ENCODE data around the gene CYP2U1. TPM values are rescaled to one million over a fixed set of nuclear protein-coding genes. Genes with fewer than 3 reads are reported as not detected.
A peak's percentile ranks its signal among the peaks of the same experiment; 100 is the strongest.

The CYP2U1 gene
- total and polyA plus RNA-seq, 12 donors, result 3.2 to 10.2 (median 6.5) TPM

DNA sequence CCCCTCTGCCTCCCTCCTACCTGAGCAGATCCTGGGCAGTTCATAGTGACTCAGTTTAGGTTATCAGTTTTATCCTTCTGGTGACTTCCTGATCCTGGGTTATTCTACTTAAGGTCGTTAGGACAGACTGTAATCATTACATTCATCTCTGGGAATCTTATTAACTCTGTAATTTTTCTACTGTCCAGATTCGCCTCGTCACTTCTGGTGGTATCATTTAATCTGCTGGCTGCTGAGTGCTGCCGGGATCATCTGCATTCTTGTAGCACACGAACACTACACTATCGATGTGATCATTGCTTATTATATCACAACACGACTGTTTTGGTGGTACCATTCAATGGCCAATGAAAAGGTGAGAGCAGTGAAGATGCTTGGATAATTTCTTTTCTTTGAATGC, 23.0 kb upstream of the CYP2U1 start:
- H3K4me1 ChIP-seq, result peaks cover 0 to 4% (median 0%) of the 10 kb centered on the region in 9 donors
- ATAC-seq (no peak), DNase-seq (no peak)
- H3K4me3 ChIP-seq, result no peak overlapping the region
- intact Hi-C loops (cut with DNase I), result loop anchor here in 2 of 10 donors (5.0 kb wide), 1 partner anchor 86 kb away; the partner anchor contains the start of gene SGMS2 (in 2 of the 2)
- peaks cover 0 to 49% (median 5%) of the 10 kb centered on the region in 9 donors for H3K36me3 ChIP-seq
- no peaks in the 10 kb centered on the region for H3K9me3 ChIP-seq
- TF ChIP-seq, protein P1, sequence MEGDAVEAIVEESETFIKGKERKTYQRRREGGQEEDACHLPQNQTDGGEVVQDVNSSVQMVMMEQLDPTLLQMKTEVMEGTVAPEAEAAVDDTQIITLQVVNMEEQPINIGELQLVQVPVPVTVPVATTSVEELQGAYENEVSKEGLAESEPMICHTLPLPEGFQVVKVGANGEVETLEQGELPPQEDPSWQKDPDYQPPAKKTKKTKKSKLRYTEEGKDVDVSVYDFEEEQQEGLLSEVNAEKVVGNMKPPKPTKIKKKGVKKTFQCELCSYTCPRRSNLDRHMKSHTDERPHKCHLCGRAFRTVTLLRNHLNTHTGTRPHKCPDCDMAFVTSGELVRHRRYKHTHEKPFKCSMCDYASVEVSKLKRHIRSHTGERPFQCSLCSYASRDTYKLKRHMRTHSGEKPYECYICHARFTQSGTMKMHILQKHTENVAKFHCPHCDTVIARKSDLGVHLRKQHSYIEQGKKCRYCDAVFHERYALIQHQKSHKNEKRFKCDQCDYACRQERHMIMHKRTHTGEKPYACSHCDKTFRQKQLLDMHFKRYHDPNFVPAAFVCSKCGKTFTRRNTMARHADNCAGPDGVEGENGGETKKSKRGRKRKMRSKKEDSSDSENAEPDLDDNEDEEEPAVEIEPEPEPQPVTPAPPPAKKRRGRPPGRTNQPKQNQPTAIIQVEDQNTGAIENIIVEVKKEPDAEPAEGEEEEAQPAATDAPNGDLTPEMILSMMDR (IDR thresholded peaks at IDR 0.05), result no peak
- no peak overlapping the region for H3K27ac ChIP-seq
- 84 to 90% methylated on average over 7 of the region's 7 CpGs for WGBS, 2 donors
- H3K27me3 ChIP-seq, result no peaks in the 10 kb centered on the region

GRCh38 chr4:107913283-107913899, 18.0 kb upstream of the CYP2U1 start:
- ATAC-seq, result peak in 7 of 8 donors; percentile 55 to 83 (median 76)
- intact Hi-C loops (cut with DNase I), result loop anchor here in 9 of 10 donors (1.0 to 10.0 kb wide), 7 partner anchors 86 to 157 kb away; partner anchors contain the start of gene SGMS2 (in 3 of the 9)
- WGBS, 2 donors, result 15 to 20% methylated on average over 2 of the region's 2 CpGs
- no peaks in the 10 kb centered on the region for H3K9me3 ChIP-seq
- TF ChIP-seq, protein P1 (IDR thresholded peaks at IDR 0.05), result peak; percentile 58 to 92 (median 79)
- H3K27ac ChIP-seq, result no peak overlapping the region
- H3K4me3 ChIP-seq, result no peak overlapping the region
- H3K36me3 ChIP-seq, result peaks cover 0 to 35% (median 5%) of the 10 kb centered on the region in 9 donors
- DNase-seq, result peak in 1 of 2 donors; percentile 67
- peaks cover 0 to 4% (median 0%) of the 10 kb centered on the region in 9 donors for H3K4me1 ChIP-seq
- H3K27me3 ChIP-seq, result no peaks in the 10 kb centered on the region

DNA sequence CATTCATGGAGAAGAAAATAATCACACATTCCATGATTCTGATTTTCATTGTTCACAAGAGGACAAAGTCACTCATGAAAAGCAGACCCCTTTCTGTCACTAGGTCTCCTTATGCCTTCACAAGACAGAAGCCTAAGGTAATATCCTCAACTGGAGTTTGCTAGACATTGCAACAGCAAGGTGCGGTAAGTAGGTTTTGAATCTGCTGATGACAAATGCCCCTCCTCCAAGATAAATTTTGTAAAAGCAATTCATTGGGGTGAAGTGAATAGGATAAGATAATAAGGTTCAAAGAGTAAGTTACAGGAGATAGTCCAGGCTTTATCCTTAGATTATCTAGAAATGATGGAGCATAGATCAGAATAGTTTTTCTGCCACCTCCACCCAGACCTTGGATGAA, 16.1 kb upstream of the CYP2U1 start:
- H3K27me3 ChIP-seq, result no peaks in the 10 kb centered on the region
- intact Hi-C loops (cut with DNase I), result loop anchor here in 1 of 10 donors (10.0 kb wide), 1 partner anchor 90 kb away; the partner anchor contains the start of gene SGMS2

DNA sequence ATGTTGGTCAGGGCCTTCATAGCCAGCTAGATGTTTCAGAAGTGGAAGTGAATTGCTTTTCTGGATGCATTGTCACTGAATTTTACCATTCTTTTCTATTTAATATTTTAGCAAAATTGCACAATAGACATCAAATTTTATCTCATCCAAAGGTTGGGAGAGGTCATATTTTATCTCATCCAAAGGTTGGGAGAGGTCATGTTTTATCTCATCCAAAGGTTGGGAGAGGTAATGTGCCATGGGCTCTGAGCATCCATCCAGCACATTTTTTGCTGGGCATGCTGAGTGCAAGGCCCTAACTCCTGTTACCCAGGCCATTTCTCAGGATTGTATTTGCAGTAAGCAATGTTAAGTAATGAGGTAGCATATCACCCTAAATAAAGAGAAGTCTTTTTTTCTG, 14.7 kb upstream of the CYP2U1 start:
- H3K4me1 ChIP-seq, result peaks cover 0 to 4% (median 0%) of the 10 kb centered on the region in 9 donors
- intact Hi-C loops (cut with DNase I), result loop anchor here in 2 of 10 donors (2.0 to 10.0 kb wide), 2 partner anchors 92 to 160 kb away; partner anchors contain the start of gene SGMS2 (in 1 of the 2)
- H3K36me3 ChIP-seq, result peaks cover 0 to 6% (median 0%) of the 10 kb centered on the region in 9 donors
- H3K27ac ChIP-seq, result no peak overlapping the region
- TF ChIP-seq, protein P1 (IDR thresholded peaks at IDR 0.05), result no peak
- ATAC-seq (no peak), DNase-seq (no peak)
- H3K27me3 ChIP-seq, result no peaks in the 10 kb centered on the region
- H3K9me3 ChIP-seq, result peaks cover 0 to 24% (median 9%) of the 10 kb centered on the region in 11 donors
- H3K4me3 ChIP-seq, result no peak overlapping the region

More for the DNA sequence above, 16.1 kb upstream of the CYP2U1 start:
- Histone ChIP-seq H3K36me3 (peaks cover 0 to 17% (median 0%) of the 10 kb centered on the region in 9 donors), H3K27ac (no peak overlapping the region), H3K9me3 (peaks cover 0 to 16% (median 7%) of the 10 kb centered on the region in 11 donors), H3K4me3 (no peak overlapping the region), H3K4me1 (peaks cover 0 to 4% (median 0%) of the 10 kb centered on the region in 9 donors)
- TF ChIP-seq, protein P1 (IDR thresholded peaks at IDR 0.05), result no peak
- ATAC-seq, result no peak
- 90 to 98% methylated on average over 1 of the region's 1 CpG for whole genome bisulfite sequencing, 2 donors
- DNase-seq, result no peak

Data from heart right ventricle (tissue), 16 donors.